ENCODE results near the gene SLX1A. TPM values are rescaled to one million over a fixed set of nuclear protein-coding genes. Genes with fewer than 3 reads are reported as not detected.
"Not testable (repeated sequence)": the region's sequence is repeated elsewhere in the genome, so short reads cannot be mapped to it uniquely, and the experiment has no call there.

The SLX1A gene
- total RNA-seq (10 to 100 TPM; 41.8 to 84.5 (median 49.5) TPM), polyA plus RNA-seq (10 to 100 TPM; 36.4 to 40.0 TPM), total RNA-seq (not detected)

- H3K9me3 Mint-ChIP-seq; H3K27me3 ChIP-seq (ENCODE audit: control insufficient read depth in 2 of 2, insufficient read depth in 2 of 2, low read length in 2 of 2); DNase-seq; POLR2A ChIA-PET; H3K9me3 ChIP-seq (ENCODE audit: control insufficient read depth in 2 of 3, low read length in 3 of 3); H3K36me3 Mint-ChIP-seq; H3K4me1 Mint-ChIP-seq; H3K36me3 ChIP-seq (ENCODE audit: control insufficient read depth in 2 of 3, insufficient read depth in 3 of 3, low read length in 3 of 3); H3K27ac Mint-ChIP-seq; CTCF ChIA-PET; intact Hi-C loops (cut with micrococcal nuclease); H3K4me3 Mint-ChIP-seq; H3K4me3 ChIP-seq (ENCODE audit: low read length); H3K4me1 ChIP-seq (ENCODE audit: control insufficient read depth in 2 of 2, insufficient read depth in 2 of 2, low read length in 2 of 2); H3K27me3 Mint-ChIP-seq: not testable (repeated sequence)
- ATAC-seq: peak; percentile 94
- peak within 1 kb of the TSS; percentile 29 for H3K27ac ChIP-seq (ENCODE audit: low read depth, low read length)
These were observed at the start of gene SLX1A, which contains the start of gene BOLA2B for GRCh38 chr16:30193615-30194014. SLX1A (plus strand) TSS chr16:30193875; CDS start chr16:30194085, 210 bp downstream. BOLA2B (minus strand) TSS chr16:30193666; CDS start chr16:30193595, 71 bp downstream.

- CTCF ChIA-PET: no interaction called here
- POLR2A ChIA-PET: no interaction called here
- no peak overlapping the region for H3K4me3 ChIP-seq (ENCODE audit: low read length)
- peaks cover 0 to 21% of the 10 kb centered on the region in 2 donors for H3K4me1 ChIP-seq (ENCODE audit: control insufficient read depth in 2 of 2, insufficient read depth in 2 of 2, low read length in 2 of 2)
- Mint-ChIP-seq H3K4me3 (no peak overlapping the region), H3K27me3 (no peaks in the 10 kb centered on the region), H3K9me3 (peaks cover 0 to 7% (median 2%) of the 10 kb centered on the region in 11 donors), H3K36me3 (peaks cover 0 to 2% (median 0%) of the 10 kb centered on the region in 5 donors), H3K27ac (no peak overlapping the region), H3K4me1 (peaks cover 20 to 32% (median 21%) of the 10 kb centered on the region in 7 donors)
- no peak for DNase-seq
- H3K36me3 ChIP-seq (ENCODE audit: control insufficient read depth in 2 of 3, insufficient read depth in 3 of 3, low read length in 3 of 3): no peaks in the 10 kb centered on the region
- no peak overlapping the region for H3K27ac ChIP-seq (ENCODE audit: low read depth, low read length)
- ATAC-seq: no peak
- intact Hi-C loops (cut with micrococcal nuclease): no loop called here
- H3K27me3 ChIP-seq (ENCODE audit: control insufficient read depth in 2 of 2, insufficient read depth in 2 of 2, low read length in 2 of 2): no peaks in the 10 kb centered on the region
- H3K9me3 ChIP-seq (ENCODE audit: control insufficient read depth in 2 of 3, low read length in 3 of 3): peaks cover 0 to 4% (median 3%) of the 10 kb centered on the region in 3 experiments
These were observed 49.7 kb upstream of the SLX1A start for GRCh38 chr16:30144017-30144416.

GRCh38 chr16:30144917-30145316 lies 48.8 kb upstream of the SLX1A start:
- H3K27me3 Mint-ChIP-seq: no peaks in the 10 kb centered on the region
- H3K4me3 Mint-ChIP-seq: no peak overlapping the region
- Histone ChIP-seq H3K9me3 (ENCODE audit: control insufficient read depth in 2 of 3, low read length in 3 of 3) (peaks cover 0 to 8% (median 6%) of the 10 kb centered on the region in 3 experiments), H3K27me3 (ENCODE audit: control insufficient read depth in 2 of 2, insufficient read depth in 2 of 2, low read length in 2 of 2) (peaks cover 0 to 4% of the 10 kb centered on the region in 2 donors), H3K4me3 (ENCODE audit: low read length) (no peak overlapping the region), H3K4me1 (ENCODE audit: control insufficient read depth in 2 of 2, insufficient read depth in 2 of 2, low read length in 2 of 2) (peaks cover 0 to 12% of the 10 kb centered on the region in 2 donors), H3K36me3 (ENCODE audit: control insufficient read depth in 2 of 3, insufficient read depth in 3 of 3, low read length in 3 of 3) (no peaks in the 10 kb centered on the region), H3K27ac (ENCODE audit: low read depth, low read length) (no peak overlapping the region)
- H3K9me3 Mint-ChIP-seq: peaks cover 0 to 15% (median 6%) of the 10 kb centered on the region in 11 donors
- no peak for ATAC-seq
- ChIA-PET CTCF (no interaction called here), POLR2A (interaction anchor here (0.8 to 1.4 kb wide), 2 partner anchors 11 to 38 kb away, joined by 3 to 6 read pairs; partner anchors contain the start of gene CORO1A)
- DNase-seq: no peak
- peaks cover 3 to 6% (median 3%) of the 10 kb centered on the region in 5 donors for H3K36me3 Mint-ChIP-seq
- intact Hi-C loops (cut with micrococcal nuclease): no loop called here
- H3K4me1 Mint-ChIP-seq: peaks cover 12 to 23% (median 14%) of the 10 kb centered on the region in 7 donors
- H3K27ac Mint-ChIP-seq: no peak overlapping the region

GRCh38 chr16:30145657-30146056 lies 48.0 kb upstream of the SLX1A start:
- Mint-ChIP-seq H3K27me3 (no peaks in the 10 kb centered on the region), H3K4me3 (no peak overlapping the region), H3K9me3 (peaks cover 0 to 15% (median 6%) of the 10 kb centered on the region in 11 donors), H3K36me3 (peaks cover 3 to 6% (median 3%) of the 10 kb centered on the region in 5 donors), H3K4me1 (peaks cover 6 to 19% (median 12%) of the 10 kb centered on the region in 7 donors), H3K27ac (peak overlapping the region in 2 of 9 donors; percentile 28 to 61)
- ATAC-seq (no peak), DNase-seq (no peak)
- Histone ChIP-seq H3K9me3 (ENCODE audit: control insufficient read depth in 2 of 3, low read length in 3 of 3) (peaks cover 0 to 8% (median 6%) of the 10 kb centered on the region in 3 experiments), H3K27me3 (ENCODE audit: control insufficient read depth in 2 of 2, insufficient read depth in 2 of 2, low read length in 2 of 2) (peaks cover 0 to 4% of the 10 kb centered on the region in 2 donors), H3K36me3 (ENCODE audit: control insufficient read depth in 2 of 3, insufficient read depth in 3 of 3, low read length in 3 of 3) (no peaks in the 10 kb centered on the region), H3K4me1 (ENCODE audit: control insufficient read depth in 2 of 2, insufficient read depth in 2 of 2, low read length in 2 of 2) (peaks cover 0 to 6% of the 10 kb centered on the region in 2 donors), H3K27ac (ENCODE audit: low read depth, low read length) (no peak overlapping the region), H3K4me3 (ENCODE audit: low read length) (no peak overlapping the region)
- intact Hi-C loops (cut with micrococcal nuclease): no loop called here
- ChIA-PET CTCF (no interaction called here), POLR2A (interaction anchor here (0.8 to 1.4 kb wide), 3 partner anchors 11 to 80 kb away, joined by 3 to 6 read pairs (median 4); partner anchors contain the start of genes ALDOA and CORO1A)

GRCh38 chr16:30147843-30148510 lies 45.7 kb upstream of the SLX1A start:
- no peak overlapping the region for H3K4me3 Mint-ChIP-seq
- intact Hi-C loops (cut with micrococcal nuclease): no loop called here
- Histone ChIP-seq H3K4me3 (ENCODE audit: low read length) (no peak overlapping the region), H3K27ac (ENCODE audit: low read depth, low read length) (no peak overlapping the region), H3K9me3 (ENCODE audit: control insufficient read depth in 2 of 3, low read length in 3 of 3) (peaks cover 0 to 8% (median 6%) of the 10 kb centered on the region in 3 experiments), H3K36me3 (ENCODE audit: control insufficient read depth in 2 of 3, insufficient read depth in 3 of 3, low read length in 3 of 3) (no peaks in the 10 kb centered on the region), H3K4me1 (ENCODE audit: control insufficient read depth in 2 of 2, insufficient read depth in 2 of 2, low read length in 2 of 2) (peaks cover 0 to 3% of the 10 kb centered on the region in 2 donors), H3K27me3 (ENCODE audit: control insufficient read depth in 2 of 2, insufficient read depth in 2 of 2, low read length in 2 of 2) (peaks cover 0 to 4% of the 10 kb centered on the region in 2 donors)
- ChIA-PET POLR2A (interaction anchor here (0.6 to 1.1 kb wide), 4 partner anchors 8 to 37 kb away, joined by 3 to 4 read pairs (median 4); partner anchors contain the start of gene CORO1A), CTCF (interaction anchor here (1.0 kb wide), 1 partner anchor 16 kb away, joined by 3 read pairs; no protein-coding TSS in a partner anchor)
- DNase-seq (no peak), ATAC-seq (no peak)
- H3K9me3 Mint-ChIP-seq: peaks cover 0 to 19% (median 6%) of the 10 kb centered on the region in 11 donors
- no peak overlapping the region for H3K27ac Mint-ChIP-seq
- peaks cover 5 to 12% (median 10%) of the 10 kb centered on the region in 7 donors for H3K4me1 Mint-ChIP-seq
- H3K27me3 Mint-ChIP-seq: no peaks in the 10 kb centered on the region
- peaks cover 3 to 7% (median 3%) of the 10 kb centered on the region in 5 donors for H3K36me3 Mint-ChIP-seq

- Mint-ChIP-seq H3K4me3 (peak overlapping the region in 1 of 10 donors; percentile 34), H3K27ac (no peak overlapping the region), H3K4me1 (peaks cover 0 to 6% (median 4%) of the 10 kb centered on the region in 7 donors), H3K9me3 (peaks cover 0 to 19% (median 6%) of the 10 kb centered on the region in 11 donors), H3K36me3 (peaks cover 3 to 7% (median 3%) of the 10 kb centered on the region in 5 donors), H3K27me3 (peaks cover 0 to 4% (median 0%) of the 10 kb centered on the region in 5 donors)
- intact Hi-C loops (cut with micrococcal nuclease): no loop called here
- Histone ChIP-seq H3K4me1 (ENCODE audit: control insufficient read depth in 2 of 2, insufficient read depth in 2 of 2, low read length in 2 of 2) (no peaks in the 10 kb centered on the region), H3K27me3 (ENCODE audit: control insufficient read depth in 2 of 2, insufficient read depth in 2 of 2, low read length in 2 of 2) (peaks cover 0 to 4% of the 10 kb centered on the region in 2 donors), H3K9me3 (ENCODE audit: control insufficient read depth in 2 of 3, low read length in 3 of 3) (peaks cover 0 to 8% (median 6%) of the 10 kb centered on the region in 3 experiments), H3K4me3 (ENCODE audit: low read length) (no peak overlapping the region), H3K36me3 (ENCODE audit: control insufficient read depth in 2 of 3, insufficient read depth in 3 of 3, low read length in 3 of 3) (no peaks in the 10 kb centered on the region), H3K27ac (ENCODE audit: low read depth, low read length) (no peak overlapping the region)
- CTCF ChIA-PET: no interaction called here
- ATAC-seq: peak; percentile 45
- DNase-seq: no peak
- POLR2A ChIA-PET: interaction anchor here (0.6 to 1.0 kb wide), 2 partner anchors 37 to 1325 kb away, joined by 3 read pairs; no protein-coding TSS in a partner anchor
These were observed 44.3 kb upstream of the SLX1A start for GRCh38 chr16:30149250-30149930.
